Activated CD4-positive, alpha-beta memory T cell treated with anti-CD3 and anti-CD28 coated beads, Interleukin-2, amount 10 ng/mL, durations not matched to agents 7 days and 5 days (primary cell): Measurements from ENCODE around the gene RABGGTA. TPM values are rescaled to one million over a fixed set of nuclear protein-coding genes. Genes with fewer than 3 reads are reported as not detected.
A peak's percentile ranks its signal among the peaks of the same experiment; 100 is the strongest.
"Not testable (repeated sequence)": the region's sequence is repeated elsewhere in the genome, so short reads cannot be mapped to it uniquely, and the experiment has no call there.

Experiments
- CTCF ChIA-PET: fragments of 350-600 bp; sonication (Branson Sonifier 250); formaldehyde crosslinking; loops from one replicate; lab custom pipeline; 2021; ENCODE audit warnings: antibody characterized with exemption, inconsistent platforms; lab: Charles Lee
- POLR2A ChIA-PET: fragments of 350-600 bp; sonication (Branson Sonifier 250); formaldehyde crosslinking; loops from one replicate; lab custom pipeline; 2021; ENCODE audit warnings: antibody characterized with exemption; lab: Charles Lee
- DNase-seq: peaks from one replicate; pipeline ENCODE4 v3.0.0-alpha.2; 2020
- H3K27ac Mint-ChIP-seq: one replicate; pipeline ENCODE4 v1.8.0; 2021; ENCODE audit warnings: mild to moderate bottlenecking, mixed read lengths
- H3K27me3 Mint-ChIP-seq: one replicate; pipeline ENCODE4 v1.8.0; 2021; ENCODE audit warnings: mixed read lengths
- H3K36me3 Mint-ChIP-seq: one replicate; pipeline ENCODE4 v1.8.0; 2021; ENCODE audit warnings: low read depth, mixed read lengths
- H3K4me1 Mint-ChIP-seq: one replicate; pipeline ENCODE4 v1.8.0; 2021; ENCODE audit warnings: mixed read lengths
- H3K4me3 Mint-ChIP-seq: one replicate; pipeline ENCODE4 v1.8.0; 2021; ENCODE audit warnings: mild to moderate bottlenecking, mixed read lengths
- H3K9me3 Mint-ChIP-seq: one replicate; pipeline ENCODE4 v1.8.0; 2021; ENCODE audit warnings: mixed read lengths
- total RNA-seq, 2 experiments: library from RNA; stranded (reverse); gene quantifications; one replicate each; pipeline ENCODE4 v1.2.3, GENCODE V29; 2021

Gene RABGGTA
- total RNA-seq, 2 experiments from 2014 or later = 40.2 to 41.0 TPM

DNA sequence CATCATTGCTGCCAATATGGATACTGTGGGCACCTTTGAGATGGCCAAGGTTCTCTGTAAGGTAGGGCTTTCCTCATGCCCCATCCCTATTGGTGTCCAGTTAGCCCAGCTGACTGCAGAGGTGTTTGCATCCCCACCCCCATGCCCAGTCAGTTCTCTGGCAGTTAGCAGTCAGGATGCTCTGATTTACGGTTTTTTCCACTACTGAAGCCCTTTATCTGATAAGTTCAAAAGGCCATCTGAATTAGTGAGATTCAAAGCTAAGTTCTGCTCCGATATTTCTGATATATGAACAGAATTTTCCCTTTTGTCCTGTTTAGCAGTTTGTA lies 37.9 kb downstream of the RABGGTA start:
- H3K4me3 Mint-ChIP-seq = peak overlapping the region; percentile 81
- ChIA-PET POLR2A (interaction anchor here (0.9 to 9.7 kb wide), 11 partner anchors 9 to 199 kb away, joined by 3 to 136 read pairs (median 5); partner anchors contain the start of genes CHMP4A, DHRS1, IRF9 and MDP1), CTCF (interaction anchor here (0.7 to 3.8 kb wide), 7 partner anchors 9 to 673 kb away, joined by 4 to 23 read pairs (median 7); partner anchors contain the start of genes CIDEB, MDP1 and TINF2)
- no peaks in the 10 kb centered on the region for H3K9me3 Mint-ChIP-seq
- DNase-seq = peak; percentile 36
- peaks cover 53% of the 10 kb centered on the region for H3K36me3 Mint-ChIP-seq
- H3K4me1 Mint-ChIP-seq = peaks cover 66% of the 10 kb centered on the region
- no peaks in the 10 kb centered on the region for H3K27me3 Mint-ChIP-seq
- peak overlapping the region; percentile 83 for H3K27ac Mint-ChIP-seq

DNA sequence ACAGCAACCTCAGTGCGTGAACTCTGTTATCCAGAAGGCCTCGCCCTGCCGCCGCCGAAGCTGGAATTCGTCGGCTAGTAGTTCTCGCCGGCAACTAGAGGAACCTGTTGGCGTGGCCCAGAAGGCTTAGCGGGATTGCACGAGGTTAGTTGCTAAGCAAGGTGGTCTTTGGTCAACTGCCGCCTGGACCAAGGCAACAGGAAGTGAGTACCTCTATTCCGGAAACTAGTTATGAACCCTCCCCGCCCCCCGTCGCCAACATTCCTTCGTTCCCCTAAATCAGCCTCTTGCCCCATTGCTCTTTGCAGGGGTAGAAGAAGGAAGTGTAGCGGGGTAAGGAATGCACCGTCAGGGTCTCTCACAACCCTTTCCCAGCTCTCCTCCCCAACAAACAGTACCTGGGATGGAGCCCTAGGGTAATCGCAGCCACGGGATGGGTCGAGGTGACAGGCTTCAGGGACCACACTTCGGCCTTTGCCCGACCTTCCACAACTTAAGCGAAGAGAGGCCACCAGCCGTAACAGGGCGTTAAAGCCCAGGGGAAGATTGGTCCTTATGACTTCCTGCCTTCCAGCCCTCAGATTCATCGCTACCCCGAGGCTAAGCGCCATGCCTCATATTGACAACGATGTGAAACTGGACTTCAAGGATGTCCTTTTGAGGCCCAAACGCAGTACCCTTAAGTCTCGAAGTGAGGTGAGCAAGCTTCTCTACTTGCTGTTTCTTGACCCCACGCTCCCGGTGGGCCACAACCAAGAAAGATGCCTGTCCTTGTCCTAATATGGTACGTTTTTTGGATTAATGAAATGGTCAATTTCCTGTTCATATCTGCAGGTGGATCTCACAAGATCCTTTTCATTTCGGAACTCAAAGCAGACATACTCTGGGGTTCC lies 38.5 kb downstream of the RABGGTA start, which contains the start of gene GMPR2:
TSS of gene GMPR2 (plus strand) at position 285 of the 893 bp plus-strand sequence. CDS start at position 610, 325 bp downstream.
- CTCF ChIA-PET = interaction anchor here (0.7 to 3.8 kb wide), 6 partner anchors 9 to 672 kb away, joined by 4 to 23 read pairs (median 6); partner anchors contain the start of genes CIDEB and TINF2
- Mint-ChIP-seq H3K36me3 (peaks cover 47% of the 10 kb centered on the region), H3K4me1 (peaks cover 62% of the 10 kb centered on the region), H3K27ac (peak within 1 kb of the TSS; percentile 83), H3K9me3 (no peaks in the 10 kb centered on the region), H3K27me3 (no peaks in the 10 kb centered on the region), H3K4me3 (peak within 1 kb of the TSS; percentile 81)
- peak; percentile 39 for DNase-seq
- POLR2A ChIA-PET = interaction anchor here (0.6 to 9.7 kb wide), 16 partner anchors 9 to 197 kb away, joined by 3 to 136 read pairs (median 4); partner anchors contain the start of genes CHMP4A, DCAF11, DHRS1 and IRF9

- no peaks in the 10 kb centered on the region for H3K27me3 Mint-ChIP-seq
- ChIA-PET CTCF (interaction anchor here (1.7 to 3.8 kb wide), 3 partner anchors 10 to 199 kb away, joined by 4 to 23 read pairs (median 18); partner anchors contain the start of gene TINF2), POLR2A (interaction anchor here (0.9 to 9.7 kb wide), 11 partner anchors 10 to 198 kb away, joined by 3 to 136 read pairs (median 5); partner anchors contain the start of genes CHMP4A, DCAF11, IRF9 and KHNYN)
- peak within 1 kb of the TSS; percentile 81 for H3K4me3 Mint-ChIP-seq
- peak; percentile 92 for DNase-seq
- no peaks in the 10 kb centered on the region for H3K9me3 Mint-ChIP-seq
- H3K27ac Mint-ChIP-seq = peak within 1 kb of the TSS; percentile 83
- peaks cover 44% of the 10 kb centered on the region for H3K36me3 Mint-ChIP-seq
- peaks cover 59% of the 10 kb centered on the region for H3K4me1 Mint-ChIP-seq
Measured at GRCh38 chr14:24232121-24232644, 39.2 kb downstream of the RABGGTA start, which contains the start of gene NEDD8. Gene NEDD8 (minus strand): TSS chr14:24232367. CDS start chr14:24232267, 100 bp downstream.

- no peaks in the 10 kb centered on the region for H3K9me3 Mint-ChIP-seq
- ChIA-PET CTCF (interaction anchor here (0.7 to 1.6 kb wide), 5 partner anchors 12 to 76 kb away, joined by 3 to 6 read pairs (median 4); partner anchors contain the start of genes CHMP4A, CIDEB and MDP1), POLR2A (interaction anchor here (0.6 to 9.7 kb wide), 6 partner anchors 11 to 117 kb away, joined by 3 to 136 read pairs (median 4); partner anchors contain the start of genes CHMP4A, DCAF11, IPO4 and MDP1)
- H3K36me3 Mint-ChIP-seq = peaks cover 39% of the 10 kb centered on the region
- peak; percentile 48 for DNase-seq
- peak overlapping the region; percentile 81 for H3K4me3 Mint-ChIP-seq
- H3K4me1 Mint-ChIP-seq = peaks cover 61% of the 10 kb centered on the region
- peak overlapping the region; percentile 83 for H3K27ac Mint-ChIP-seq
- H3K27me3 Mint-ChIP-seq = no peaks in the 10 kb centered on the region
Measured at GRCh38 chr14:24231263-24232120, 39.9 kb downstream of the RABGGTA start.

- no peaks in the 10 kb centered on the region for H3K9me3 Mint-ChIP-seq
- H3K27me3 Mint-ChIP-seq = no peaks in the 10 kb centered on the region
- ChIA-PET POLR2A (interaction anchor here (1.1 to 2.1 kb wide), 5 partner anchors 13 to 201 kb away, joined by 3 to 8 read pairs (median 7); partner anchors contain the start of genes CBLN3, CHMP4A, KHNYN and MDP1), CTCF (interaction anchor here (0.9 to 2.7 kb wide), 6 partner anchors 10 to 79 kb away, joined by 3 to 13 read pairs (median 8); partner anchors contain the start of genes CIDEB, MDP1, RABGGTA and TINF2)
- H3K27ac Mint-ChIP-seq = no peak overlapping the region
- peaks cover 44% of the 10 kb centered on the region for H3K4me1 Mint-ChIP-seq
- DNase-seq = no peak
- peaks cover 22% of the 10 kb centered on the region for H3K36me3 Mint-ChIP-seq
- no peak overlapping the region for H3K4me3 Mint-ChIP-seq
Measured at GRCh38 chr14:24228902-24229301, 42.5 kb downstream of the RABGGTA start.

GRCh38 chr14:24226473-24226872 lies 44.9 kb downstream of the RABGGTA start:
- H3K9me3 Mint-ChIP-seq = no peaks in the 10 kb centered on the region
- H3K36me3 Mint-ChIP-seq = peaks cover 19% of the 10 kb centered on the region
- no peak overlapping the region for H3K4me3 Mint-ChIP-seq
- no peaks in the 10 kb centered on the region for H3K27me3 Mint-ChIP-seq
- ChIA-PET POLR2A (no interaction called here), CTCF (interaction anchor here (2.3 to 2.7 kb wide), 3 partner anchors 11 to 82 kb away, joined by 10 to 13 read pairs (median 12); partner anchors contain the start of genes CIDEB, MDP1 and TINF2)
- peaks cover 38% of the 10 kb centered on the region for H3K4me1 Mint-ChIP-seq
- H3K27ac Mint-ChIP-seq = no peak overlapping the region
- DNase-seq = no peak

GRCh38 chr14:24224618-24225071 lies 46.8 kb downstream of the RABGGTA start:
- POLR2A ChIA-PET = interaction anchor here (0.9 to 1.4 kb wide), 4 partner anchors 9 to 110 kb away, joined by 3 to 4 read pairs (median 3); partner anchors contain the start of genes DCAF11, MDP1, NRL and TINF2
- no peaks in the 10 kb centered on the region for H3K9me3 Mint-ChIP-seq
- CTCF ChIA-PET = interaction anchor here (1.4 to 1.6 kb wide), 2 partner anchors 9 to 18 kb away, joined by 4 to 8 read pairs; partner anchors contain the start of genes MDP1 and TINF2
- H3K36me3 Mint-ChIP-seq = peaks cover 17% of the 10 kb centered on the region
- H3K27me3 Mint-ChIP-seq = no peaks in the 10 kb centered on the region
- H3K4me1 Mint-ChIP-seq = peaks cover 29% of the 10 kb centered on the region
- peak overlapping the region; percentile 19 for H3K27ac Mint-ChIP-seq
- H3K4me3 Mint-ChIP-seq = no peak overlapping the region
- DNase-seq = no peak

DNA sequence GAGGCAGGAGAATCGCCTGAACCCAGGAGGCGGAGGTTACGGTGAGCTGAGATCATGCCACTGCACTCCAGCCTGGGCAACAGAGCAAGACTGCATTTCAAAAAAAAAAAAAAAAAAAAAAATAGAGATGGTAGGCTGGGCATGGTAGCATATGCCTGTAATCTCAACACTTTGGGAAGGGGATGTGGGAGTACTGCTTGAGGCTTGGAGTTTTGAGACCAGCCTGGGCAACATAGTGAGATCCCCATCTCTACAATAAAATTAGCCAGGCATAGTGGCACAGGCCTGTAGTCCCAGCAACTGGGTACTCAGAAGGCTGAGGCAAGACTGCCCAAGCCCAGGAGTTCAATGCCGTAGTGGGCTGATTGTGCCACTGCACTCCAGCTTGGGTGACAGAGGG lies 48.4 kb downstream of the RABGGTA start:
- POLR2A ChIA-PET = interaction anchor here (1.2 kb wide), 1 partner anchor 10 kb away, joined by 3 read pairs; the partner anchor contains the start of gene GMPR2
- CTCF ChIA-PET, H3K27ac Mint-ChIP-seq, H3K27me3 Mint-ChIP-seq, H3K9me3 Mint-ChIP-seq, DNase-seq, H3K4me3 Mint-ChIP-seq: not testable (repeated sequence)
- H3K4me1 Mint-ChIP-seq = peaks cover 28% of the 10 kb centered on the region
- peaks cover 22% of the 10 kb centered on the region for H3K36me3 Mint-ChIP-seq

DNA sequence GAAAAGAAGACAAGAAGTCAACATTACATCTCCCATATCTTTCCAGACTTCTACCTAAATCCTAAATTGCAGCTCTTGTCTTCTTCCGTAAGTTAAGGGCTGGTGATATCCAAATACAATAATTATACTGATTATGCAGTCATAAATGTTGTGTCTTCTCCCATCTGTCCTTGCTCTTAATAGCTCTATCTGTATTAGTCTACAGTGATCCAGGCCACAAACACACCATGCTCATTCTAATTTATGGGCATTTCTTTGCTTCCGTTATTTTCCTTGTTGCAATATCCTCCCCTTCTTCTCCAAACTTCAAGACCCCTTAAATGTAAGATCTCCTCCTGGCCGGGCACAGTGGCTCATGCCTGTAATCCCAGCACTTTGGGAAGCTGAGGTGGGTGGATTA lies 51.9 kb downstream of the RABGGTA start:
- ChIA-PET CTCF (interaction anchor here (0.6 to 2.4 kb wide), 15 partner anchors 9 to 608 kb away, joined by 3 to 11 read pairs (median 4); partner anchors contain the start of genes CIDEB, IRF9, LTB4R and TINF2), POLR2A (interaction anchor here (0.7 to 1.4 kb wide), 6 partner anchors 12 to 52 kb away, joined by 3 to 5 read pairs (median 4); partner anchors contain the start of genes GMPR2, RABGGTA and TINF2)
- Mint-ChIP-seq H3K4me3 (no peak overlapping the region), H3K27ac (no peak overlapping the region), H3K36me3 (peaks cover 18% of the 10 kb centered on the region), H3K27me3 (no peaks in the 10 kb centered on the region), H3K9me3 (no peaks in the 10 kb centered on the region), H3K4me1 (peaks cover 32% of the 10 kb centered on the region)
- no peak for DNase-seq

DNA sequence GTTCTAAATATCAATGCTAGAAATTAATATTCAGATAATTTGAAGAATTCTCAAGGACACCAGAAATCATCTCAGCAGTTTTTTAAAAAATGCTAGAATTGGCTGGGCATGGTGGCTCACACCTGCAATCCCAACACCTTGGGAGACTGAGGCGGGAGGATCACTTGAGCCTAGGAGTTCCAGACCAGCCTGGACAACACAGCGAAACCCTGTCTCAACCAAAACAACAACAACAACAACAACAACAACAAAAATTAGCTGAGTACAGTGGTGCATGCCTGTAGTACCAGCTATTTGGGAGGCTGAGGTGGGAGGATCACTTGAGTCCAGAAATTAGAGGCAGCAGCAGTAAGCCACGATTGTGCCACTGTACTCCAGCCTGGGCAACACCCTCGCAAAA lies 52.3 kb downstream of the RABGGTA start:
- no peak overlapping the region for H3K27ac Mint-ChIP-seq
- no peak for DNase-seq
- no peak overlapping the region for H3K4me3 Mint-ChIP-seq
- POLR2A ChIA-PET = interaction anchor here (1.2 to 1.3 kb wide), 2 partner anchors 14 to 22 kb away, joined by 3 to 5 read pairs; partner anchors contain the start of gene GMPR2
- no peaks in the 10 kb centered on the region for H3K9me3 Mint-ChIP-seq
- peaks cover 19% of the 10 kb centered on the region for H3K36me3 Mint-ChIP-seq
- CTCF ChIA-PET = interaction anchor here (0.6 to 2.4 kb wide), 11 partner anchors 9 to 398 kb away, joined by 3 to 11 read pairs (median 5); partner anchors contain the start of genes CIDEB, IRF9, LTB4R and TINF2
- H3K27me3 Mint-ChIP-seq = no peaks in the 10 kb centered on the region
- peaks cover 35% of the 10 kb centered on the region for H3K4me1 Mint-ChIP-seq

DNA sequence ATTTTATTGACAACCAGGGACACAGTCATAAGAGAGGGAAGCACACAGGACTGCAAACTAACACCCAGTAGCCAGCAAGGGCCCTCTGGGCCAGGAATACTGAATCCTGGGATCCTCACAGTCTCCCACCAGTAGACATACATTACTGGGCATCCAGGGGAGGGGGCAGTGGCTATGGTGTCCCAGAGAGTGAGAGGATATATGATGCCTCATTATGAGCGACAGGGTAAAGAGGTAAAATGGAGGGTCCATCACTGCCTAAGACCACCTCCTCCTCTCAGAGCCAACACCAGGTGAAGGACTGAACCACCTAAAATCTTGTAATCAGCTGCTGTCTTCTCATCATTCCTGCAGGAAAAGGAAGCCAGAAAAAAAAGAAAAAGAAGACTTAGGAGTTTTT lies 54.5 kb downstream of the RABGGTA start:
- CTCF ChIA-PET = interaction anchor here (1.3 to 3.4 kb wide), 8 partner anchors 9 to 215 kb away, joined by 3 to 19 read pairs (median 12); partner anchors contain the start of genes CIDEB and RABGGTA
- peak overlapping the region; percentile 95 for H3K27ac Mint-ChIP-seq

More for the DNA sequence above, 54.5 kb downstream of the RABGGTA start:
- DNase-seq, H3K4me3 Mint-ChIP-seq, H3K9me3 Mint-ChIP-seq, H3K27me3 Mint-ChIP-seq: not testable (repeated sequence)
- Mint-ChIP-seq H3K36me3 (peaks cover 32% of the 10 kb centered on the region), H3K4me1 (peaks cover 52% of the 10 kb centered on the region)
- POLR2A ChIA-PET = interaction anchor here (0.8 to 14.0 kb wide), 7 partner anchors 19 to 95 kb away, joined by 3 to 186 read pairs (median 22); partner anchors contain the start of genes GMPR2, IRF9, NEDD8 and TINF2
